ENCODE results near the gene ITCH. TPM values are rescaled to one million over a fixed set of nuclear protein-coding genes. Genes with fewer than 3 reads are reported as not detected.
"Not testable (repeated sequence)": the region's sequence is repeated elsewhere in the genome, so short reads cannot be mapped to it uniquely, and the experiment has no call there.

ITCH gene
- polyA plus RNA-seq (ENCODE audit: insufficient read length in 3 of 3): 10 to 100 TPM; 42.6 to 51.3 (median 43.3) TPM
- long read RNA-seq, donor 1, full-length matches to known transcripts: 1 of 1 reads
- long read RNA-seq, donor 1, partial matches to known transcripts: 0 of 1 reads
- long read RNA-seq, donor 1, other reads (novel, unspliced or antisense): 0 of 1 reads
- long read RNA-seq, donor 2: 0 reads
- long read RNA-seq, donor 3, full-length matches to known transcripts: 4 of 9 reads
- long read RNA-seq, donor 3, partial matches to known transcripts: 5 of 9 reads
- long read RNA-seq, donor 3, other reads (novel, unspliced or antisense): 0 of 9 reads
- long read RNA-seq, donor 4, full-length matches to known transcripts: 4 of 4 reads
- long read RNA-seq, donor 4, partial matches to known transcripts: 0 of 4 reads
- long read RNA-seq, donor 4, other reads (novel, unspliced or antisense): 0 of 4 reads
- long read RNA-seq, donor 5, full-length matches to known transcripts: 4 of 24 reads
- long read RNA-seq, donor 5, partial matches to known transcripts: 20 of 24 reads
- long read RNA-seq, donor 5, other reads (novel, unspliced or antisense): 0 of 24 reads
- long read RNA-seq, donor 6, full-length matches to known transcripts: 1 of 8 reads
- long read RNA-seq, donor 6, partial matches to known transcripts: 7 of 8 reads
- long read RNA-seq, donor 6, other reads (novel, unspliced or antisense): 0 of 8 reads
- long read RNA-seq, donor 7, partial matches to known transcripts: 6 of 7 reads
- long read RNA-seq, donor 7, other reads (novel, unspliced or antisense): 0 of 7 reads
- long read RNA-seq, donor 8, full-length matches to known transcripts: 3 of 32 reads
- long read RNA-seq, donor 8, partial matches to known transcripts: 29 of 32 reads
- long read RNA-seq, donor 8, other reads (novel, unspliced or antisense): 0 of 32 reads
- long read RNA-seq, donor 9, full-length matches to known transcripts: 1 of 6 reads
- long read RNA-seq, donor 9, partial matches to known transcripts: 5 of 6 reads
- long read RNA-seq, donor 9, other reads (novel, unspliced or antisense): 0 of 6 reads
- long read RNA-seq, donor 10, full-length matches to known transcripts: 2 of 10 reads
- long read RNA-seq, donor 10, partial matches to known transcripts: 8 of 10 reads
- long read RNA-seq, donor 10, other reads (novel, unspliced or antisense): 0 of 10 reads
- long read RNA-seq, donor 11, partial matches to known transcripts: 5 of 5 reads
- long read RNA-seq, donor 11, other reads (novel, unspliced or antisense): 0 of 5 reads
- long read RNA-seq, donor 12: 0 reads
- long read RNA-seq, donor 13, full-length matches to known transcripts: 1 of 8 reads
- long read RNA-seq, donor 13, partial matches to known transcripts: 7 of 8 reads
- long read RNA-seq, donor 13, other reads (novel, unspliced or antisense): 0 of 8 reads
- long read RNA-seq, donor 14, full-length matches to known transcripts: 2 of 8 reads
- long read RNA-seq, donor 14, partial matches to known transcripts: 6 of 8 reads
- long read RNA-seq, donor 14, other reads (novel, unspliced or antisense): 0 of 8 reads
- long read RNA-seq, donor 15: 0 reads
- long read RNA-seq, donor 16, full-length matches to known transcripts: 6 of 29 reads
- long read RNA-seq, donor 16, partial matches to known transcripts: 23 of 29 reads
- long read RNA-seq, donor 16, other reads (novel, unspliced or antisense): 0 of 29 reads

DNA sequence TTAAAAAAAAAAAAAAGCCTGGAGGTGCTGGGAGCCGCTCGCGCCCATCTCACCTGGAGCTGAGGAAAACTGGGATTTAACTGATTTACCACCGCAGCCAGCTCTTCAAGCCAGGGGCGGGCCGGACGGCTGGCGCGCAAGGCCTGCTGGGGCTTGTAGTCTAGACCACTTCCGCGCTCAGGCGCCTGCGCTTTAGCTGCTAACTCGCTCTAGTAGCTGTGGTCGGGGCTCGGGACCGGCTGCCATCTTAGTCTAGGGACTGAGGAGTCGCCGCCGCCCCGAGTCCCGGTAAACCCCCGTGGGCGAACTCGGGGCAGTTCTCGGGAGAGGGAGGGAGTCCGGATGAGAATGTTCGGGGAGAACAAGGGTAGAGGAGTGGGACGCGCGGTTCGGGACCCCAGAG, at the start of gene ITCH:
ITCH (plus strand) TSS at position 212 of the 403 bp plus-strand sequence. CDS start 30,539 bp downstream, outside the sequence.
- DNase-seq (ENCODE audit: extremely low read depth in 1 of 11, low read depth in 9 of 11, low spot score in 4 of 11): peak; percentile 86 to 94 (median 90)

DNA sequence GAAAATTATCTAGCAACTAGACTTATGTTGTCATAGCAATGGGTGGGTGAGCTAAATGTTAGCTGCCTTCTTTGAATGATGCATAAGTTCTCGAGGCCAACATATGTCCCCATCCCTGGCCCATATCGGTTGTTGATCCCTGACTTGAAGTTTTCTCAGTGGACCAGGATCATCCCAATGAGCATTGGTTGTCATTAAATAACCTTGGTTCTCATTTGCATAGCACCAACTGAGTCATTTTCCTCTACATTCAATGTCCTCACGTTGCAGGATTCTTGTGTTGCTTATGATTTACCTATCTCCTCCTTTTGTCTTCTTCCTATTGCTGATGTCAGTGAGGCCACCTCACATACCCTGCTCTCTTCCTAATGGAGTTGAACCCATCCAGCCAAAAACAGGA, 47.8 kb upstream of the ITCH start:
- no peak for DNase-seq (ENCODE audit: extremely low read depth in 1 of 11, low read depth in 9 of 11, low spot score in 4 of 11)

- no peak for DNase-seq (ENCODE audit: extremely low read depth in 1 of 11, low read depth in 9 of 11, low spot score in 4 of 11)
Measured at GRCh38 chr20:34316196-34316814, 46.8 kb upstream of the ITCH start.

DNA sequence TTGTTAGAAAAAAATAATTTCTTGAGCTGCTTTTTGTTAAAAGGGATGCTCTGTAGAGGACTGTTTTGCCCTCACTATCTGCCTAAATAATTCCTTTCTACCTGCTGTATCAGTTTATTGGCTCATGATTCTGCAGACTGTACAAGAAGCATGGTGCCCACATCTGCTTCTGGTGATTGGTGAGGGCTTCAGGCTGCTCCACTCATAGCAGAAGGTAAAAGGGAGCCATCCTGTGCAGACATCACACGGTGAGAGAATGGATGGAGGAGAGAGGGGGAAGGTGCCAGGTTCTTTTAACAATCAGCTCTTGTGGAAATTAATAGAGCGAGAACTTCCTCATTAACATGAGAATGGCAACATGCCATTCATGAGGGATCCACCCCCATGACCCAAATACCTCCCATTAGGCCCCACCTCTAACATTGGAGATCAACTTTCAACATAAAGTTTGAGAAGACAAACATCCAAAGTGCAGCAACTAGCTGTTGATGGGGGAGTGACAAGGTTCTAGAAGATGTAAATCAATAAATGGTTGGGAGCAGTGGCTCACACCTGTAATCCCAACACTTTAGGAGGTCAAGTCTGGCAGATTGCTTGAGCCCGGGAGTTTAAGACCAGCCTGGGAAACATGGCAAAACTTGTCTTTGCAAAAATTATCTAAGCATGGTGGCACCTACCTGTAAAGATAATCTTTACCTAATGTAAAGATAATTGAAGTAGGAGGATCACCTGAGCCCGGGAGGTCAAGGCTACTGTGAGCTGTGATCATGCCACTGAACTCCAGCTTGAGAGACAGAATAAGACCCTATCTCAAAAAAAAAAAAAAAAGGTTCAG, 44.2 kb upstream of the ITCH start:
- no peak for DNase-seq (ENCODE audit: extremely low read depth in 1 of 11, low read depth in 9 of 11, low spot score in 4 of 11)

DNA sequence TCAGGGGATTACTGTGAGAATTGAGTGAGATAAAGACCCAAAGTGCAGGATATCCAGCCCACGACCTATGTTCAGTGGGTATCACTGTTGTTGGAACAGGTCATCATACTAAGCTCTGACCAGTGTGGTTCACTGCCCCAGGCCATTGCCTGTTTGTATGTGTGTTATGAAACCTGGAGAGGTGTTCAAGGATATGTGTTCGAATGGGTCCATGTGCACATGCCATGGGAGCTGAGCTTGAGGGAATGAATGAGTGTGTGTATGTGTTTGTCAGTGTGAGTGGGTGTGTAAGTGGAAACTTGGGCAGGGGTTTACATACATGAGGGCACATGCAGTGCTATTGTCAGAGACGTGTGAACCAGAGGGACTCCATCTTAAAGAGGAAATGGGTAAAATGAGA, 42.2 kb upstream of the ITCH start:
- DNase-seq (ENCODE audit: extremely low read depth in 1 of 11, low read depth in 9 of 11, low spot score in 4 of 11): no peak

- DNase-seq (ENCODE audit: extremely low read depth in 1 of 11, low read depth in 9 of 11, low spot score in 4 of 11): no peak
Measured at GRCh38 chr20:34322267-34323105, 40.6 kb upstream of the ITCH start.

DNA sequence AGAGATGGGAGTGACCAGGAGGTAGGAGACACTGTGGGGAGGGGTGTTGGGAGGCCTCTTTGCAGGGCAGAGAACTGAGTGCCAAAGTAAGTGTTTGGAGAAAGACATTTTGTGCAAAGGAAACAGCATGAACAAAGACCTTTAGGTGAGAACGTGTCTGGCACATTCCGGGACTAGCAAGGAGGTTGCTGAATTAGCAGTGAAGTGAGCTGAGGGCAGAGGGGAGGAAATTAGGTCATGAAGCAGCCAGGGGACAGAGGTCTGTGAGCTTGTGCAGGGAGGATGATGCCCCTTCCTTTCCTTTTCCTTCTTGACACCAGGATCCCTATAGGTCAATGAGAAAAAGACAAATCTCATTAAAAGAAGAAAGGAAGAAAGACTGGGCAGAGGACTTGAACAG, 38.5 kb upstream of the ITCH start:
- no peak for DNase-seq (ENCODE audit: extremely low read depth in 1 of 11, low read depth in 9 of 11, low spot score in 4 of 11)

DNA sequence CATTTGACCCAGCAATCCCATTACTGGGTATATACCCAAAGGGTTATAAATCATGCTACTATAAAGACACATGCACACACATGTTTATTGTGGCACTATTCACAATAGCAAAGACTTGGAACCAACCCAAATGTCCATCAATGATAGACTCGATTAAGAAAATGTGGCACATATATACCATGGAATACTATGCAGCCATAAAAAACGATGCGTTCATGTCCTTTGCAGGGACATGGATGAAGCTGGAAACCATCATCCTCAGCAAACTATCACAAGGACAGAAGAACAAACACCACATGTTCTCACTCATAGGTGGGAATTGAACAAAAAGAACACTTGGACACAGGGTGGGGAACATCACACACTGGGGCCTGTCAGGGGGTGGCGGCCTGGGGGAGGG, 34.9 kb upstream of the ITCH start:
- DNase-seq (ENCODE audit: extremely low read depth in 1 of 11, low read depth in 9 of 11, low spot score in 4 of 11): not testable (repeated sequence)

DNA sequence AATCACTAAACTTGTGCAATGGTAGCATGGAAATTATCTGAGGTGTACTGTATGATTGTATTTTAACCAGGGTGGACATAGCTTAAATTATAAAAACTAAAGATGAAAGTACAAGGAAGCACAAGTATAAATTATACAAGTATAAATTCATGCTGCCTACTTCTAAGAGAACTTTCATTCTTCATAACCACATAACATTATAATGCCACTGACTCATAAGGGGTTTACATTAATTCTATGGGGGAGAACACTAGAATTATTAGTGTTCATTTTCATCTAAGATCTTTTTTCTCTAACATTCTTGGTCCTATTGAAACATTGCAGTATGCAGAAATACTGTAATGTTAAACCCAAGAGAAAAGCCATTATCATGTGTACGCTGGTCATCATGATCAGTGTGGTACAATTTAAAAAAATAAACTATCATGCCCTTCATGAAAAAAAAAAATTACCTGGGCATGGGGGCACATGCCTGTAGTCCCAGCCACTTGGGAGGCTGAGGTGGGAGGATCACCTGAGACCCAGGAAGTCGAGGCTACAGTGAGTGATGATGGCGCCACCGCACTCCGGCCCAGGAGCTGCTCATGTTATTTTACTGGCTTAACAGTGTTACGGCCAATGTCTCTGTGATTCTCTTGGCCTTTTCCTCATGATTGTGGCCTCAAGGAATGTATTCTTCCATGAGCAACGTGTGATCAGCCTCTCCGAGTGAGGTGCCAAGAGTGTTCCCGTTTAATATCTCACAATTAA, 34.0 kb upstream of the ITCH start:
- DNase-seq (ENCODE audit: extremely low read depth in 1 of 11, low read depth in 9 of 11, low spot score in 4 of 11): no peak

- not testable (repeated sequence) for DNase-seq (ENCODE audit: extremely low read depth in 1 of 11, low read depth in 9 of 11, low spot score in 4 of 11)
Measured at GRCh38 chr20:34330861-34331544, 32.1 kb upstream of the ITCH start.

- no peak for DNase-seq (ENCODE audit: extremely low read depth in 1 of 11, low read depth in 9 of 11, low spot score in 4 of 11)
Measured at GRCh38 chr20:34331838-34332237, 31.2 kb upstream of the ITCH start.

DNA sequence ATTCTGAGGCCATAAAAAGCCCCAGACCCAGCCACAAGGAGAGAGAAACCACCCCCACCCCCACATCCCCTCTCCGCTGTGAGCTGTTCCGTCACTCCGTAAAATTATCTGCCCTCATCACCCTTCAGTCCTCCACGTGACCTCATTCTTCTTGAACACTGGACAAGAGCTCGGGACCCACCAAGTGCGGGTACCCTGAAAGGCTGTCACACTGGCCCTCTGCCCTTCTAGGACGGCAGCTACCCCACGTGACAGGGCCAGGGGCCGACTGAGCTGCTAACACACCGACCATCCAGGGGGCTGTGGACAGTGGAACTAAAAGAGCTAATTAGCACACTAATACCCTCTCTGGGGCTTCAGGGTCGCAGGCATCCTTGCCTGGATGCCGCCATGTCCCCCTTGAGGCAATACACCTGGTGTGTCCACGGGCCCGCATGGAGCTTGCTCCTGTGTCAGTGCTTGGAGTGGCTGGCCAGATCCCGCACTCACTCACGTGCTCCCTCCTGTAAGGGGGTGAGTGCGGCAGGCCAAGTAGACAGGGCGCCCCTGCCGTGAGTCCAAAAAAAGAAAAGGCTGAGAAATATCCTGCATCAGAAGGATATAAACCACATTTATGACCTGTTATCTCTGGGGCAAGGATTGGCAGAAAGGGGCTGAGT, 30.7 kb upstream of the ITCH start:
- no peak for DNase-seq (ENCODE audit: extremely low read depth in 1 of 11, low read depth in 9 of 11, low spot score in 4 of 11)

DNA sequence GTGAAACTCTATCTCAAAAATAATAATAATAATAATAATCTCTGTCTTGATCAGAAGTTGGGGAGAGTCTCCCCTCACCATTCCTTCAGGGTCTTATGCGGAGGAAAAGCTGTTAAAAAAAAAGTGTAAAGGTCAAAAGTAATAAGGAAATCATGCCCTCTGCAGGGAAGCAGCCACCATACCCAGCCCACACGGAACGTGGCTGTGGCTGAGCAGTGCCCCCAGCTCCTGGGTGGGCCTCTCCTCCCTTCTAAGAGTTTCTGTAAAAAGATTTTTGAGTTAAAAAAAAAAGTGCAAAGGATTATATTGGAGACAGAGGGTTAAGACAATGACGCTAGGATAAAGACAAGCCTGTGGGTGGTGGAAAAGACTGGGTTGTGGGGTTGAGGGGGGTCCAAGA, 29.3 kb upstream of the ITCH start:
- no peak for DNase-seq (ENCODE audit: extremely low read depth in 1 of 11, low read depth in 9 of 11, low spot score in 4 of 11)

DNA sequence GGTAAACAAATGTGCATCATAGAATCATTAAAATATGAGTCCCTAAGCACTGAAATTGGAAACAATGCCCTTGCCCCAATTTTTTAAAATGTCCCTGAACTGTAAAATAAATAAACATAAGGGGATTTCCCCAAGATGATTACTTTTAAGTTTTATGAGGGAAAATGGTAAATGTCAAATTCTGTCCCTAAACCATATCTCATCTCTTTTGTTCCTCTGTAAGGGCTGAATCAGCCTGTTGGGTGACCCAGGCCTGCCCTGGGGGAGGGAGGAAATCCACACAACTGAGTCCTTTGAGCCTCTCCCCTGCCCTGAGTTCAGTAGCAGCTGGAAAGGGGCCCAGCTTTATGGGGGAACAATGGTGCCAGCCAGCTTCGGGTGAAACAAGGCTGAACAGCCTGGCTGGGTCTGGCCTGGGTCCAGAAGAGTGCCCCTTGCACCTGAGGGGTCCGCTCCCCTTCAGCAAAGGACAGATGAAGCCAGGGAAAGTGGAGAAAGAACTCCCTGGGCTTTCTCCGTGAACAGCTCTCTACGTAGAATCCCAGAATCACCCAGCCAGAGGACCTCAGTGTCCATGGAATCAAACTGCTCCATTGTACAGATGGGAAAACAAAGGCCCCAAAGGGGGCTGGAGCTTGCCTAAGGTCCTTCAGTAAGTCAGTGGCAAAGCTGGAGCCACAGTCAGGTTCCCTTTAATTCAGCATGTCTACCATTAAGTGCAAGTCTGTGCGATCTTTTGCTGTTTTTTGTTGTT, 28.2 kb upstream of the ITCH start:
- DNase-seq (ENCODE audit: extremely low read depth in 1 of 11, low read depth in 9 of 11, low spot score in 4 of 11): no peak
